Measurements from ENCODE around the gene RGR. TPM values are rescaled to one million over a fixed set of nuclear protein-coding genes. Genes with fewer than 3 reads are reported as not detected.

RGR gene
- total RNA-seq, 1 donor = not detected

GRCh38 chr10:84214612-84215235 is 30.1 kb upstream of the RGR start:
- DNase-seq (ENCODE audit: low read depth) = no peak
- TF ChIP-seq, protein P1, sequence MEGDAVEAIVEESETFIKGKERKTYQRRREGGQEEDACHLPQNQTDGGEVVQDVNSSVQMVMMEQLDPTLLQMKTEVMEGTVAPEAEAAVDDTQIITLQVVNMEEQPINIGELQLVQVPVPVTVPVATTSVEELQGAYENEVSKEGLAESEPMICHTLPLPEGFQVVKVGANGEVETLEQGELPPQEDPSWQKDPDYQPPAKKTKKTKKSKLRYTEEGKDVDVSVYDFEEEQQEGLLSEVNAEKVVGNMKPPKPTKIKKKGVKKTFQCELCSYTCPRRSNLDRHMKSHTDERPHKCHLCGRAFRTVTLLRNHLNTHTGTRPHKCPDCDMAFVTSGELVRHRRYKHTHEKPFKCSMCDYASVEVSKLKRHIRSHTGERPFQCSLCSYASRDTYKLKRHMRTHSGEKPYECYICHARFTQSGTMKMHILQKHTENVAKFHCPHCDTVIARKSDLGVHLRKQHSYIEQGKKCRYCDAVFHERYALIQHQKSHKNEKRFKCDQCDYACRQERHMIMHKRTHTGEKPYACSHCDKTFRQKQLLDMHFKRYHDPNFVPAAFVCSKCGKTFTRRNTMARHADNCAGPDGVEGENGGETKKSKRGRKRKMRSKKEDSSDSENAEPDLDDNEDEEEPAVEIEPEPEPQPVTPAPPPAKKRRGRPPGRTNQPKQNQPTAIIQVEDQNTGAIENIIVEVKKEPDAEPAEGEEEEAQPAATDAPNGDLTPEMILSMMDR (IDR thresholded peaks at IDR 0.05; ENCODE audit: insufficient read depth, low read depth, low read length) = peak; percentile 20
- no peak overlapping the region for H3K4me3 ChIP-seq (ENCODE audit: low read depth, low read length)

DNA sequence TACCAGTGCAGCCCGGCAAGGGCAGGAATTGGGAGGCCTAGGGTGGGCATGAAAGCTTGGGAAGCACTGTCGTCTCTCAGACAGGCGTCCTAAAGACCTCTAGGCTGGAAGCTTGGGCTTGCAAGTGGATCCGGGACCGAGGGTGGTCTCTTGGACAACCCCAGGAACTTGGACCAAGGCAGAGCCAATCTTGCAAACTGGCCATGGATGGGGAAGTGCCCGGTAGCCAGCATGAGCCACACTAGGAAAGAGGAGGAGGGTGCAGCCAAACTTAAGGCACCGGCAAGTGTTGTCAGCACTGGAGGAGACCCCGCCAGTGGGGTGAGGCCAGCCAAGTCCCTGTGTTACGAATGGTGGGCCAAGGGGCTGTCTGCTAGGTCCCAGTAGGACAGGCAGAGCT is 28.0 kb upstream of the RGR start:
- no peak for DNase-seq (ENCODE audit: low read depth)
- TF ChIP-seq, protein P1 (IDR thresholded peaks at IDR 0.05; ENCODE audit: insufficient read depth, low read depth, low read length) = no peak
- no peak overlapping the region for H3K4me3 ChIP-seq (ENCODE audit: low read depth, low read length)

DNA sequence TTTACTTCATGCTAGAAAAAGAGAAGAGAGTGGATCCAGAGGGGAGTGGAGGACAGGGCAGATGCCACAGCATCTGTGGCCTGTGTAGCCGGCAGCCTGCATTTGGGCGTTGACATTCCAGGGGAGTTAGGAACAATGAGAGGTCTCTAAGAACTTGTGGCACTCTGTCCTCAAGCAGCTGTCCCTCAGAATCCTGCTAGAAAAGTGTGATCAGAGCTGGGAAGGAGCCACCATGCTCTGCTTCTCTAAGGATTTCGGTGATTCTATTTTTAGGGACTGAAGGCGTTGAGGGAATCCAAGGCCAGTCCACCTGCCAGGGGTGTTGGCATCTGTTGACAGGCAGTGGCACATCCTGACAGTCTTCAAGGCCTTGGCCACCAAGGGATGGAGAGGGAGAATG is 27.1 kb upstream of the RGR start:
- no peak overlapping the region for H3K4me3 ChIP-seq (ENCODE audit: low read depth, low read length)
- TF ChIP-seq, protein P1 (IDR thresholded peaks at IDR 0.05; ENCODE audit: insufficient read depth, low read depth, low read length) = no peak
- no peak for DNase-seq (ENCODE audit: low read depth)

DNA sequence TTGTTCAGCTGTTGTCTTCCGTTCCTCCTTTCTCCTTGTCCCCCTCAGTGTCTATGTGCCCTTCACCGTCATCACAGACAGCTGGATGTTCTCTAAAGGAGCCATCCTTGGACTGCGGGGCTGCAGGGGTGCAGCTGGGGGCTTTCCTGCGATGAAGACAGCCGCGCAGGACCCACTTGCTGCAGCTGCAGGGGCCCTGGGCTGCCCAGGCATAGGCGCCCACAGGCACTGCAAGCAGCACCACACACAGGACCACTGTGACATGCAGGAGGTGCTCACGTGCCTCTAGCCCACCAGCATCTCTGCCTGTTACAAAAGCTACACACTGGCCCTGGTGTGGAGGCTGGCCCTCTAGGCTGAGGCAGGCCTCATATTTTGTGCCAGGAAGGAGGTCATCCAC is 22.9 kb upstream of the RGR start:
- no peak overlapping the region for H3K4me3 ChIP-seq (ENCODE audit: low read depth, low read length)
- TF ChIP-seq, protein P1 (IDR thresholded peaks at IDR 0.05; ENCODE audit: insufficient read depth, low read depth, low read length) = no peak
- DNase-seq (ENCODE audit: low read depth) = no peak

- no peak overlapping the region for H3K4me3 ChIP-seq (ENCODE audit: low read depth, low read length)
- DNase-seq (ENCODE audit: low read depth) = no peak
- TF ChIP-seq, protein P1 (IDR thresholded peaks at IDR 0.05; ENCODE audit: insufficient read depth, low read depth, low read length) = no peak
These were observed 20.3 kb upstream of the RGR start for GRCh38 chr10:84224411-84225028.

DNA sequence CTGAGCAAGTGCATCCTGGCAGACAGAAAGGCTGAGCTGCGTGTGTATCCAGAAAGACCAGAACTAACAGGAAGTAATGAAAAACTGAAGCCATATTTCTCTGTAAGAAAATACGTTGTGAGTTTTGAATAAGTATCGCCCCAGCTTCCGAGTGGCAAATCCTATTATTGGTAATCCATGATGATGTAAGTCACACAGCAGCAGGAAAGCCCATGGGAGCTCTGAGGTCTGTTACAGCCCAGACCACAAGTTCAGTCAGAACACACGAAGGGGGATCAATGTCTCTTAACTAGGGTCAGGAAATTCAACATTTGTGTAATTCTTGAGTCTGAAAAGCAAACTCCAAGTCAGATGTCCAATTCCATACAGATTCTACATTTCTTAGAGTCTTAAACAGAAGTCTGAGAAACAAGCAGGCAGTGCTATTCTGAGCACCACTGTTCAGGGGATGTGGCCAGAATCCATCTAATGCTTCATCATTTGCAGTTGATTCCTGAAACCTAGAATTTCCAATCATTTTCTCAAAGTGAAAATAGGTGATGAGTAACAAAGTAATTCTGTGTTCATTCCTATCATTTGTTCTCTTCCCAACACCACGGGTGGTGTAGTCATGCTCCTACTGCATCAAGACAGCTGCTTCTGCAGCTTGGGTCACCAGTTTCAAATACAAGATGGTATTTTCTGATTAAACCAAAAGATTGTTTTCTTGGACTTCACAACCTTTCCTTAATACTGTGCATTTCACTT is 19.3 kb upstream of the RGR start, which contains the start of gene LRIT2:
LRIT2 (minus strand) TSS at position 118 of the 747 bp plus-strand sequence; CDS start at position 94, 24 bp downstream.
- TF ChIP-seq, protein P1 (IDR thresholded peaks at IDR 0.05; ENCODE audit: insufficient read depth, low read depth, low read length) = no peak
- H3K4me3 ChIP-seq (ENCODE audit: low read depth, low read length) = no peak within 1 kb of the TSS
- DNase-seq (ENCODE audit: low read depth) = no peak

All from fibroblast of villous mesenchyme (primary cell).